Fibroblast of pulmonary artery (primary cell): Measurements from ENCODE around the gene CENPS.
"Not testable (repeated sequence)": the region's sequence is repeated elsewhere in the genome, so short reads cannot be mapped to it uniquely, and the experiment has no call there.

Experiments used
- DNase-seq: peaks from one replicate; pipeline ENCODE4 v3.0.0-alpha.2; 2010; ENCODE audit warnings: low read depth
- H3K4me3 ChIP-seq: replicated peaks from 2 replicates; pipeline ENCODE4 v1.5.1; 2011; ENCODE audit warnings: low read depth, mild to moderate bottlenecking, control low read depth, low read length, moderate library complexity
- CTCF ChIP-seq: IDR thresholded peaks from 2 replicates; pipeline ENCODE4 v1.5.1; 2011; ENCODE audit warnings: mild to moderate bottlenecking, control low read depth, low read length, inconsistent platforms; ENCODE audit errors: missing control alignments

Gene CENPS

GRCh38 chr1:10450836-10451235 is 20.6 kb downstream of the CENPS start:
- DNase-seq = no peak
- H3K4me3 ChIP-seq = no peak overlapping the region
- no peak for TF ChIP-seq CTCF

- peak; percentile 15 for DNase-seq
- TF ChIP-seq CTCF = no peak
- H3K4me3 ChIP-seq = peak overlapping the region; percentile 2
Measured at GRCh38 chr1:10451287-10451686, 21.1 kb downstream of the CENPS start.

GRCh38 chr1:10456048-10456447 is 25.8 kb downstream of the CENPS start:
- no peak for DNase-seq
- no peak overlapping the region for H3K4me3 ChIP-seq
- TF ChIP-seq CTCF = no peak

- no peak overlapping the region for H3K4me3 ChIP-seq
- no peak for TF ChIP-seq CTCF
- no peak for DNase-seq
Measured at GRCh38 chr1:10456661-10457060, 26.4 kb downstream of the CENPS start.

GRCh38 chr1:10457462-10457861 is 27.2 kb downstream of the CENPS start:
- H3K4me3 ChIP-seq, DNase-seq: not testable (repeated sequence)

- DNase-seq = no peak
- H3K4me3 ChIP-seq = no peak overlapping the region
- TF ChIP-seq CTCF = no peak
Measured at GRCh38 chr1:10457875-10458274, 27.6 kb downstream of the CENPS start.

GRCh38 chr1:10459184-10459583 is 29.0 kb downstream of the CENPS start:
- H3K4me3 ChIP-seq = no peak overlapping the region
- peak; percentile 79 for DNase-seq
- TF ChIP-seq CTCF = no peak

GRCh38 chr1:10467078-10467477 is 36.8 kb downstream of the CENPS start:
- TF ChIP-seq CTCF = no peak
- no peak overlapping the region for H3K4me3 ChIP-seq
- no peak for DNase-seq
